GM19397 (cell line): ENCODE results near the gene RHOXF1.
"Not testable (repeated sequence)": the region's sequence is repeated elsewhere in the genome, so short reads cannot be mapped to it uniquely, and the experiment has no call there.

Experiments used
- ATAC-seq: cut with Tn5 transposase; IDR thresholded peaks from one replicate; pipeline ENCODE4 v1.9.1; 2021; ENCODE audit warnings: mild to moderate bottlenecking, moderate library complexity; ENCODE audit not compliant: unreplicated experiment

Gene RHOXF1

GRCh38 chrX:120087289-120088017, 28.3 kb downstream of the RHOXF1 start:
- no peak for ATAC-seq

GRCh38 chrX:120085553-120086185, 30.0 kb downstream of the RHOXF1 start:
- ATAC-seq: not testable (repeated sequence)

- ATAC-seq: not testable (repeated sequence)
Measured at GRCh38 chrX:120077590-120077989, 38.1 kb downstream of the RHOXF1 start, which contains the start of gene RHOXF2B. Gene RHOXF2B (minus strand): TSS chrX:120077690. CDS start chrX:120077552, 138 bp downstream.

- not testable (repeated sequence) for ATAC-seq
Measured at GRCh38 chrX:120066169-120066568, 49.5 kb downstream of the RHOXF1 start.
